ENCODE results near the gene WDR11. TPM values are rescaled to one million over a fixed set of nuclear protein-coding genes. Genes with fewer than 3 reads are reported as not detected.

WDR11 gene
- total RNA-seq, 1 donor from 2014 or later, result 70.9 TPM

DNA sequence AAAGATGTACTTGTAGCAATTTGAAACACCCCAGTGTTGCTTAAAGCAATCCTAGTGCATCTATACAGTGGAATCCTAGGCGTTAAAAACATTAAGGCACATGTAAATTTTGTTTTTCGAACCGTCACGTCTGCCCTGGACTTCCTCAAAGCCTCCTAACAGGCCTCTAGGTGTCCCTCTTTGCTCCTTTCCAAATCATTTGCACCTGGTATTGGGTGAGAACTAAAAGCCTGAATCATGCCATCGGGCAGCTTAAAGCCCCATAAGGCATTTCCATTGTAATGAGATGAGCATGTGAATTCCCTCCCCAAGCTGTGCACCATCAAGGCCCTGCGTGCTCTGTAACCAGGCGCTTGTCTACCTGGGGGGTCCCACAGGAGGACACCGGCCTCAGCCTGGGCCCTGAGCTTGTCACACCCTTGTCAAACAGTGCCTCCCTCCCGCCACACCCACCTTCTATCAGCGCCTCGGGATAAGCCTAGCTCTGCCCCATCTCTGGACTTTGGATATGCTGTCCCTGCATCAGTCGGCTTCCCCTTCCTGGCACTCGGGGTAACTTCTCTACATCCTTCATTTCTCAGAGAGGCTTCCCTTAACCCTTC lies 89.2 kb downstream of the WDR11 start:
- TF ChIP-seq EZH2phosphoT487 (IDR thresholded peaks at IDR 0.05), result no peak
- TF ChIP-seq, protein P1, sequence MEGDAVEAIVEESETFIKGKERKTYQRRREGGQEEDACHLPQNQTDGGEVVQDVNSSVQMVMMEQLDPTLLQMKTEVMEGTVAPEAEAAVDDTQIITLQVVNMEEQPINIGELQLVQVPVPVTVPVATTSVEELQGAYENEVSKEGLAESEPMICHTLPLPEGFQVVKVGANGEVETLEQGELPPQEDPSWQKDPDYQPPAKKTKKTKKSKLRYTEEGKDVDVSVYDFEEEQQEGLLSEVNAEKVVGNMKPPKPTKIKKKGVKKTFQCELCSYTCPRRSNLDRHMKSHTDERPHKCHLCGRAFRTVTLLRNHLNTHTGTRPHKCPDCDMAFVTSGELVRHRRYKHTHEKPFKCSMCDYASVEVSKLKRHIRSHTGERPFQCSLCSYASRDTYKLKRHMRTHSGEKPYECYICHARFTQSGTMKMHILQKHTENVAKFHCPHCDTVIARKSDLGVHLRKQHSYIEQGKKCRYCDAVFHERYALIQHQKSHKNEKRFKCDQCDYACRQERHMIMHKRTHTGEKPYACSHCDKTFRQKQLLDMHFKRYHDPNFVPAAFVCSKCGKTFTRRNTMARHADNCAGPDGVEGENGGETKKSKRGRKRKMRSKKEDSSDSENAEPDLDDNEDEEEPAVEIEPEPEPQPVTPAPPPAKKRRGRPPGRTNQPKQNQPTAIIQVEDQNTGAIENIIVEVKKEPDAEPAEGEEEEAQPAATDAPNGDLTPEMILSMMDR (IDR thresholded peaks at IDR 0.05), result peak; percentile 46
- no peak for TF ChIP-seq EZH2 (IDR thresholded peaks at IDR 0.05)
- Mint-ChIP-seq H3K27ac (no peak overlapping the region), H3K4me3 (no peak overlapping the region), H3K9me3 (peaks cover 11% of the 10 kb centered on the region), H3K4me1 (peaks cover 4% of the 10 kb centered on the region), H3K27me3 (ENCODE audit: insufficient read depth, low read depth) (peaks cover 13% of the 10 kb centered on the region), H3K36me3 (no peaks in the 10 kb centered on the region)
- no peaks in the 10 kb centered on the region for H3K79me2 ChIP-seq (ENCODE audit: low read depth)
- no peaks in the 10 kb centered on the region for H3K36me3 ChIP-seq
- H3K4me2 ChIP-seq, result no peak overlapping the region
- H3K4me3 ChIP-seq, result no peak overlapping the region
- H3F3A ChIP-seq (ENCODE audit: low read depth), result no peaks in the 10 kb centered on the region
- H4K20me1 ChIP-seq (ENCODE audit: low read depth), result no peaks in the 10 kb centered on the region
- no peak overlapping the region for H3K9ac ChIP-seq
- H3K9me3 ChIP-seq (ENCODE audit: low read depth), result no peaks in the 10 kb centered on the region
- H3K27ac ChIP-seq, result no peak overlapping the region
- peak; percentile 36 for DNase-seq (ENCODE audit: low spot score)
- H3K27me3 ChIP-seq, result no peaks in the 10 kb centered on the region
- no peak overlapping the region for H2AFZ ChIP-seq (replicated peaks)
- H3K4me1 ChIP-seq, result no peaks in the 10 kb centered on the region

DNA sequence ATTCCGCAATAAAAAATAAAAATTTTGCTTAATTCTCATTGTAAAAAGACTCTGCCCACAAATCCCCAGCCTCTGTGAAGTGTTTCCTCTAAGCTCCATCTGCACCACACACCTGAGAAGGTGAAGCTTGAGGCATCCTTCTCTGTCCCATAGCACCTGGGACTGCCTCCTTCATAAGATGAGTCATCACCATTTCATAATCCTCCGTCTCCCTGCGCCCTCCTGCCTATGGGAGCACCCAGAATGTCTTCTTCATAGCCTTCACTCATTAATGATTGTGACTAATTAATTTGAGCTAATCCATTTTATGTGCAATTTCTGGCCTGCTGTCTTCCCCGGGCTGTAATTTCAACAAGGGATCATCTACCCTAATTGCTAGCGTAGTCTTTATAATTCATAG lies 90.3 kb downstream of the WDR11 start:
- Histone ChIP-seq H3K4me1 (no peaks in the 10 kb centered on the region), H3K27ac (no peak overlapping the region), H3K36me3 (no peaks in the 10 kb centered on the region), H3K4me2 (no peak overlapping the region), H3K9ac (no peak overlapping the region), H3K9me3 (ENCODE audit: low read depth) (no peaks in the 10 kb centered on the region), H3K4me3 (no peak overlapping the region), H3F3A (ENCODE audit: low read depth) (no peaks in the 10 kb centered on the region), H3K27me3 (no peaks in the 10 kb centered on the region), H3K79me2 (ENCODE audit: low read depth) (no peaks in the 10 kb centered on the region), H2AFZ (replicated peaks) (no peak overlapping the region), H4K20me1 (ENCODE audit: low read depth) (no peaks in the 10 kb centered on the region)
- Mint-ChIP-seq H3K36me3 (no peaks in the 10 kb centered on the region), H3K4me3 (no peak overlapping the region), H3K27ac (no peak overlapping the region), H3K27me3 (ENCODE audit: insufficient read depth, low read depth) (peaks cover 13% of the 10 kb centered on the region), H3K4me1 (peaks cover 6% of the 10 kb centered on the region), H3K9me3 (peaks cover 6% of the 10 kb centered on the region)
- TF ChIP-seq EZH2 (IDR thresholded peaks at IDR 0.05) (no peak), EZH2phosphoT487 (IDR thresholded peaks at IDR 0.05) (no peak)
- TF ChIP-seq, protein P1 (IDR thresholded peaks at IDR 0.05), result no peak
- DNase-seq (ENCODE audit: low spot score), result no peak

DNA sequence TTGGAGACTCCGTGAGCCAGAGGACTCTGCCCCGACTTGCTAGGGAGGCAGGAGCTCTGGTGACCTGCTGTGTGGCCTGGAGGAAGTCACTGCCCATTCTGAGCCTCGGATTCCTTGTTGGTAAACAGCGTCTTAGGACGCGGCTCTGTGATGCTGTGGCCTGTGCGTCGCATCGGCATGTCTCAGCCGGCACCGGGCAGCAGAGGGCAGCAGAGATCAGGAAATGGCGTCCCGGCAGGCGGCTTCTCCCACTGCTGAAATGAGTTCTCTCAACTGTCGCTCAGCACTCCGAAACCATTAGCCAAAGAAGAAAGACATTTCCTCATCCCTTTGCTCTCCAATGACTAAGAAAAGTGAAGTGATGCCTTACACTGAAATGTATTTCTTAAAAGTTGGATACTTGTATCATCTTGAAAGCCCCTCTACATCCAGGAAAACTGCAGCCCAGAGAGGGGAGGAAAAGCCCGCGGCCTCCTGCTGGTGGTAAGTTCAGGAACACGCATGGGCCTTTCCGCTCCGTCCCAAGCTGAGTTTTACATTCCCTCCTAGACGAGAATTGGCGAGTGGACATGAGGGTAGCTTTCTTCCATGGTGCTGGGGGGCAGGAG lies 91.7 kb downstream of the WDR11 start:
- Histone ChIP-seq H3K4me1 (no peaks in the 10 kb centered on the region), H4K20me1 (ENCODE audit: low read depth) (no peaks in the 10 kb centered on the region), H3K27ac (no peak overlapping the region), H3K4me3 (no peak overlapping the region), H3K4me2 (no peak overlapping the region), H3K9me3 (ENCODE audit: low read depth) (no peaks in the 10 kb centered on the region), H3K27me3 (no peaks in the 10 kb centered on the region), H3K79me2 (ENCODE audit: low read depth) (no peaks in the 10 kb centered on the region), H3K36me3 (no peaks in the 10 kb centered on the region), H3K9ac (no peak overlapping the region), H3F3A (ENCODE audit: low read depth) (no peaks in the 10 kb centered on the region), H2AFZ (replicated peaks) (peak overlapping the region; percentile 67)
- H3K27me3 Mint-ChIP-seq (ENCODE audit: insufficient read depth, low read depth), result peaks cover 13% of the 10 kb centered on the region
- H3K9me3 Mint-ChIP-seq, result peaks cover 6% of the 10 kb centered on the region
- peak overlapping the region; percentile 68 for H3K4me3 Mint-ChIP-seq
- no peak overlapping the region for H3K27ac Mint-ChIP-seq
- H3K36me3 Mint-ChIP-seq, result no peaks in the 10 kb centered on the region
- TF ChIP-seq, protein P1 (IDR thresholded peaks at IDR 0.05), result peak; percentile 85
- TF ChIP-seq EZH2 (IDR thresholded peaks at IDR 0.05) (no peak), EZH2phosphoT487 (IDR thresholded peaks at IDR 0.05) (no peak)
- peaks cover 9% of the 10 kb centered on the region for H3K4me1 Mint-ChIP-seq
- DNase-seq (ENCODE audit: low spot score), result peak; percentile 87
